ENCODE measurements around the gene SPI1.
A peak's percentile ranks its signal among the peaks of the same experiment; 100 is the strongest.

Gene SPI1

DNA sequence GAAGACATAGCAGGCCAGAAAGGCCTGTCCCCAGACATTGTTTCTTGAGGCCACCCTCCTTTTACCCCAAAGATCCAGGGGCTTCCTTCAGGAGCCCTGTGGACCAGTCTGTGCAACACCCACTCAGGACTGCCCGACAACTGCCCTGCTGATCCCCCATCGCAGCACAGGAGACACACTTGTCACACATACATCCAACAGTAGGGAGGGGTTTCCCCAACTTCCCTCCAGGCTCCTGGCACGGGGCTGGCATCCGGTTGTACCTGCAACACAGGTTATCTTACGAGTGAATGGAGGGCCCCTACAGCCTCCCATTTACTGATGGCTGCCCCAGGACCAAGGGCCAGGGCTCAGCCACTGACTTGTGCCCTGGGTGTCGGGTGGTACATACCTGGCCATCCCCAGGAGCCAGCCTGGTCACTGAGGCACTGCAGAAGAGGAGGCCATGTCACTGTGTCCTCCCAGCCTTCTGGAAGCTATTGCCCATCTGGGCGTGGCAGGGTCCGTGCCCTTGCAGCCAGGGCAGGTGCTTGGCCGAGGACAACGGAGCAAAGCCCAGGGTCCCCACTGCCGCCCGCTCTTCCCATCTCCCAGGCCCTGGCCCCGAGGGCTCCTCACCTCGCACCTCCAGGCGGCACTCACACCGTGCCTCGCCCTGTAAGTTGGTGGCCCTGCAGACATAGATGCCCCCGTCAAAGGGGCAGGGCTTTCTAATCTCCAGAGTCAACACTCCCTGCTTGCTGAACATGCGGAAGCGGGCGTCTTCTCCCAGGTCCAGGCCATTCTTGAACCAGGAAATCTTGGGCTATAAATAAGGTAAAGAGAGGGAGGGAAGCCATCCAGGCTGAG lies 46.7 kb downstream of the SPI1 start:
- in situ Hi-C loops (cut with MboI; ENCODE audit: low pct_unique_long_range_greater_than_20kb, low sequenced_read_pairs, unreplicated experiment), result no loop called here
- TF ChIP-seq, protein P1, sequence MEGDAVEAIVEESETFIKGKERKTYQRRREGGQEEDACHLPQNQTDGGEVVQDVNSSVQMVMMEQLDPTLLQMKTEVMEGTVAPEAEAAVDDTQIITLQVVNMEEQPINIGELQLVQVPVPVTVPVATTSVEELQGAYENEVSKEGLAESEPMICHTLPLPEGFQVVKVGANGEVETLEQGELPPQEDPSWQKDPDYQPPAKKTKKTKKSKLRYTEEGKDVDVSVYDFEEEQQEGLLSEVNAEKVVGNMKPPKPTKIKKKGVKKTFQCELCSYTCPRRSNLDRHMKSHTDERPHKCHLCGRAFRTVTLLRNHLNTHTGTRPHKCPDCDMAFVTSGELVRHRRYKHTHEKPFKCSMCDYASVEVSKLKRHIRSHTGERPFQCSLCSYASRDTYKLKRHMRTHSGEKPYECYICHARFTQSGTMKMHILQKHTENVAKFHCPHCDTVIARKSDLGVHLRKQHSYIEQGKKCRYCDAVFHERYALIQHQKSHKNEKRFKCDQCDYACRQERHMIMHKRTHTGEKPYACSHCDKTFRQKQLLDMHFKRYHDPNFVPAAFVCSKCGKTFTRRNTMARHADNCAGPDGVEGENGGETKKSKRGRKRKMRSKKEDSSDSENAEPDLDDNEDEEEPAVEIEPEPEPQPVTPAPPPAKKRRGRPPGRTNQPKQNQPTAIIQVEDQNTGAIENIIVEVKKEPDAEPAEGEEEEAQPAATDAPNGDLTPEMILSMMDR (IDR thresholded peaks at IDR 0.05; ENCODE audit: extremely low read depth, insufficient read depth, missing control alignments), result no peak

DNA sequence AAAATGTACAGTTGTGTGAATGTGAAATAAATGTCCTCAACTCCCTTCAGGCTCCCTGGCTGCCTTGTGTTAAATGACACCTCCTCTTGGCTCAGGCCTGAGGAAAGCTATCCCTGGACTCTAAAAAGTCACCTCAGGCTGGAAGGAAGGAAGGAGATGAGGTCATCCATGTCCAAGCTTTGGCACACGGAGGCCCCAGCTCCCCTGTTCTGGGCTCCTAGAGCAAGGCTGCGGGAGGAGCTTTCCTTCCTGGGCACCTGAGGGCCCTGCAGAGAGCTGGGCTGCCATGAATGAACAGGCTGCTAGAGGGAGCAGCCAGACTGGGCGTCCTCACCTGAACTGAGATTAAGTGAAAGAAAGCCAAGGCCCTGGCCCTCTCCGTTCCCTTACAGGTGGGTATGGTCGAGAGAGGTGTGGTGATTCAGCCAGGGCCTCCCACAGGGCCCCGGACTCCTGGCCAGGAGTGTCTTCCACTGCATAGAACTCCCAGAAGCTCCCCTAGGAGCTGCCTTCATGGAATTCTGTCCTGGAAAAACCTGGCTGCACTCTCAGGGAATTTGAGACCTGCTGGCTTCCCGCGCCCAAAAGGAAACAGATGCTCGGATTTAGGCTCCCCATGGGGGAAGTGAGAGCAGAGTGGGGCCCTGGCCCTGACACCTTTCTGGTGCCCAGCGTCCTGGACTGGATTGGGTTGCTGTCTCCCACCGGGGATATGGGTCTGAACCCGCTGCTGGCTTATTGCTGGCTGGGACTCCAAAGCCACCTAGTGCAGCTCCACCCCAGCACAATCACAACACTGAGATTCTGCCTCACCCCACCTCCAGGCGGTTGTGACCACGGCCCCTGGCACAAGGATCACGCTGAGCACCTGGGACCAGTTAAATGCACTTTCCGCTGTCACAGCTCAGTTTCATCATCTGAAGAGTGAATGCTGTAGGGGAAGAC lies 48.1 kb downstream of the SPI1 start:
- DNase-seq (ENCODE audit: low spot score), result no peak
- TF ChIP-seq, protein P1 (IDR thresholded peaks at IDR 0.05; ENCODE audit: extremely low read depth, insufficient read depth, missing control alignments), result no peak
- in situ Hi-C loops (cut with MboI; ENCODE audit: low pct_unique_long_range_greater_than_20kb, low sequenced_read_pairs, unreplicated experiment), result no loop called here

More for the DNA sequence above, 46.7 kb downstream of the SPI1 start:
- DNase-seq (ENCODE audit: low spot score), result no peak

GRCh38 chr11:47329431-47329986 lies 48.8 kb downstream of the SPI1 start:
- peak; percentile 10 for DNase-seq (ENCODE audit: low spot score)
- TF ChIP-seq, protein P1 (IDR thresholded peaks at IDR 0.05; ENCODE audit: extremely low read depth, insufficient read depth, missing control alignments), result no peak
- in situ Hi-C loops (cut with MboI; ENCODE audit: low pct_unique_long_range_greater_than_20kb, low sequenced_read_pairs, unreplicated experiment), result no loop called here

DNA sequence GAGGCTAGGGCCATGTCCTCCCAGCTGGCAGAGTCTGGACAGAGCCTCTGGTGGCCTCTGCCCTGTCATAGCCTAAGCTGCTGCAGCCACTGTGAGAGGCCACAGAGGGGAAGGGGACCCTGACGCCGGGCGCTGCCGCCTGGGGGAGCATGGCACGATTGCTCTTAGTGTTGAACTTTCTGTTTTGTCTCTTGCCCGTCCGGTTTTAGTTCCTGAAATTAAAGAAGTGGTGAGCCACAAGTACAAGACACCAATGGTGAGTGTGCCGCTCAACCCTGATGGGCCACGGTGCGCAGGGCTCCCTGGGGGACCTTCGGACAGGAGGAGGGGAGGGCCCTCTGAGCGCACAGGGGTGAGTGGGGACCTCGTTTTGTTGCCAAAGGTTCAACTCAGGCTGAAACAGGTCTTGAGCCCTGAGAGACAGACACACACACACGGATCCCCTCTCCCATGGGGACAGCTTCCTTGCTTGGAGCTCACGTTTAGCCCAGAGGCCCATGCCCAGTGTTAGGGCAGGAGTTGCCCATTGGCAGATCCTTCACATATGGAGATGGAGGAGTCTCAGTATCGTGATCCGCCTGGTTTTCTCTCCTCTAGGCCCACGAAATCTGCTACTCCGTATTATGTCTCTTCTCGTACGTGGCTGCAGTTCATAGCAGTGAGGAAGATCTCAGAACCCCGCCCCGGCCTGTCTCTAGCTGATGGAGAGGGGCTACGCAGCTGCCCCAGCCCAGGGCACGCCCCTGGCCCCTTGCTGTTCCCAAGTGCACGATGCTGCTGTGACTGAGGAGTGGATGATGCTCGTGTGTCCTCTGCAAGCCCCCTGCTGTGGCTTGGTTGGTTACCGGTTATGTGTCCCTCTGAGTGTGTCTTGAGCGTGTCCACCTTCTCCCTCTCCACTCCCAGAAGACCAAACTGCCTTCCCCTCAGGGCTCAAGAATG lies 49.6 kb downstream of the SPI1 start:
- TF ChIP-seq, protein P1 (IDR thresholded peaks at IDR 0.05; ENCODE audit: extremely low read depth, insufficient read depth, missing control alignments), result no peak
- DNase-seq (ENCODE audit: low spot score), result peak; percentile 16
- in situ Hi-C loops (cut with MboI; ENCODE audit: low pct_unique_long_range_greater_than_20kb, low sequenced_read_pairs, unreplicated experiment), result no loop called here

DNA sequence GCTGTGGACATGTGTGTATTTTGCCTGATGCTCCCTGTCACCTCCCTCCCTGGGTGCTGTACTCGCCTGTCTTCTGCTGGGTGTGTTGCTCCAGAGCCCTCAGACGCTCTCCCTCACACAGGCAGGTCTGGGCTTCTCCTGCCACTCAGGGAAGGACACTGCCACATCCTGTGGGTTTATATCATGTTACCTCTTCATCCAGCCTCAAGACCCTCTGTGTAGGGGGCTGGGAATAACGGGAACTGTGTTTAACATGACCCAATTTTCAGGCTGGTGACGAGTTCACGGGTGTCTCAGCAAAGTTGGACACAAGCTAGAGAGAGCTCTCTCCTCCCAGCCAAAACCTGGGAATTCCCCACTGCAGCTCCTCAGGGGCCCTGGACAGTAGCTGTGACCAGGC lies 50.4 kb downstream of the SPI1 start:
- in situ Hi-C loops (cut with MboI; ENCODE audit: low pct_unique_long_range_greater_than_20kb, low sequenced_read_pairs, unreplicated experiment), result no loop called here
- TF ChIP-seq, protein P1 (IDR thresholded peaks at IDR 0.05; ENCODE audit: extremely low read depth, insufficient read depth, missing control alignments), result no peak
- DNase-seq (ENCODE audit: low spot score), result peak; percentile 10

Data from GM13977 (cell line).